Mucosa of gallbladder (tissue), 1 donor: ENCODE measurements around the gene GPX4. TPM values are rescaled to one million over a fixed set of nuclear protein-coding genes. Genes with fewer than 3 reads are reported as not detected.

Source experiments
- DNase-seq: peaks from one replicate; pipeline ENCODE4 v3.0.0-alpha.2; 2020; ENCODE audit warnings: low spot score
- total RNA-seq: library from RNA; stranded (reverse); gene quantifications from one replicate; pipeline ENCODE4 v1.2.1, GENCODE V29; 2021
- donor health status: DM: no; HTN: no; CAD: no.

GPX4 gene
- total RNA-seq, 1 donor from 2014 or later, result 294 TPM

- no peak for DNase-seq
Measured at GRCh38 chr19:1130771-1131717, 27.2 kb downstream of the GPX4 start.

GRCh38 chr19:1131718-1132551 lies 28.1 kb downstream of the GPX4 start:
- DNase-seq, result peak; percentile 83

- no peak for DNase-seq
Measured at GRCh38 chr19:1132552-1133383, 29.0 kb downstream of the GPX4 start.

GRCh38 chr19:1133471-1133929 lies 29.7 kb downstream of the GPX4 start:
- peak; percentile 50 for DNase-seq

- DNase-seq, result no peak
Measured at GRCh38 chr19:1134431-1134830, 30.6 kb downstream of the GPX4 start.

GRCh38 chr19:1135454-1135853 lies 31.7 kb downstream of the GPX4 start:
- no peak for DNase-seq

- DNase-seq, result peak; percentile 61
Measured at GRCh38 chr19:1136201-1136600, 32.4 kb downstream of the GPX4 start.

GRCh38 chr19:1136621-1137317 lies 33.0 kb downstream of the GPX4 start:
- no peak for DNase-seq

GRCh38 chr19:1138121-1138520 lies 34.3 kb downstream of the GPX4 start:
- DNase-seq, result no peak

GRCh38 chr19:1139126-1139525 lies 35.3 kb downstream of the GPX4 start:
- no peak for DNase-seq

- DNase-seq, result no peak
Measured at GRCh38 chr19:1140272-1141027, 36.7 kb downstream of the GPX4 start.

GRCh38 chr19:1141944-1142343 lies 38.1 kb downstream of the GPX4 start:
- DNase-seq, result no peak

- DNase-seq, result no peak
Measured at GRCh38 chr19:1143828-1144399, 40.1 kb downstream of the GPX4 start.

- DNase-seq, result no peak
Measured at GRCh38 chr19:1144741-1145140, 40.9 kb downstream of the GPX4 start.

- DNase-seq, result no peak
Measured at GRCh38 chr19:1145635-1146411, 42.0 kb downstream of the GPX4 start.

GRCh38 chr19:1146412-1146699 lies 42.6 kb downstream of the GPX4 start:
- DNase-seq, result no peak

- no peak for DNase-seq
Measured at GRCh38 chr19:1146858-1147780, 43.3 kb downstream of the GPX4 start.

- DNase-seq, result no peak
Measured at GRCh38 chr19:1147934-1148549, 44.2 kb downstream of the GPX4 start.
